K562 (cell line): ENCODE measurements around the gene ELAVL3. TPM values are rescaled to one million over a fixed set of nuclear protein-coding genes. Genes with fewer than 3 reads are reported as not detected.

Experiments used
- ARID4B ChIP-seq: sonication (generic); formaldehyde crosslinking; IDR thresholded peaks from 2 replicates; pipeline ENCODE4 v1.8.0; 2022; ENCODE audit warnings: mild to moderate bottlenecking, missing genetic modification reagents
- BHLHE40 ChIP-seq: IDR thresholded peaks from 2 replicates; pipeline ENCODE4 v1.6.1; 2011; ENCODE audit warnings: low read length, improper control_type of control experiment
- DDX20 ChIP-seq: fragments of 450-650 bp; IDR thresholded peaks from 2 replicates; pipeline ENCODE4 v1.6.1; 2016; ENCODE audit warnings: missing genetic modification characterization, low read depth, mild to moderate bottlenecking, missing compliant biosample characterization, moderate library complexity
- DMBX1 ChIP-seq: fragments of 250-450 bp; sonication (Bioruptor Pico); IDR thresholded peaks from 2 replicates; pipeline ENCODE4 v1.8.0; 2022; ENCODE audit warnings: inconsistent platforms, mild to moderate bottlenecking, moderate library complexity, borderline replicate concordance
- FOXM1 ChIP-seq, 2 experiments: fragments of 450-650 bp in 1 of 2; sonication (generic) in 1 of 2; formaldehyde crosslinking in 1 of 2; IDR thresholded peaks; 2 replicates each; pipeline versions ENCODE4 v1.6.1 to v1.9.0; 2017 to 2022; ENCODE audit warnings: low read depth in 2 of 2, mild to moderate bottlenecking in 2 of 2, missing genetic modification reagents in 1 of 2, moderate library complexity in 1 of 2
- KDM4B ChIP-seq, 2 experiments: fragments of 450-650 bp in 1 of 2; sonication (generic) in 1 of 2; IDR thresholded peaks; 2 replicates each; pipeline ENCODE4 v1.6.1; 2016 to 2017; ENCODE audit warnings: borderline replicate concordance in 2 of 2, antibody characterized with exemption in 1 of 2, low read depth in 1 of 2, mild to moderate bottlenecking in 1 of 2
- MGA ChIP-seq: fragments of 450-650 bp; IDR thresholded peaks from 2 replicates; pipeline ENCODE4 v1.6.1; 2016; ENCODE audit warnings: mild to moderate bottlenecking, moderate library complexity
- PHF8 ChIP-seq: fragments of 200-600 bp; sonication (generic); IDR thresholded peaks from 2 replicates; pipeline ENCODE4 v1.6.1; 2012; ENCODE audit warnings: mixed run types, mild to moderate bottlenecking, inconsistent platforms, low read length, moderate library complexity, borderline replicate concordance
- ZNF311 ChIP-seq: fragments of 250-450 bp; sonication (Bioruptor Pico); IDR thresholded peaks from 2 replicates; pipeline ENCODE4 v1.4.0; 2020; ENCODE audit warnings: mild to moderate bottlenecking, moderate library complexity
- ZNF41 ChIP-seq: fragments of 250-450 bp; sonication (Bioruptor Pico); conservative IDR thresholded peaks from 2 replicates; pipeline ENCODE4 v1.4.0; 2020; ENCODE audit warnings: mild to moderate bottlenecking
- polyA plus RNA-seq, 8 experiments: library from polyadenylated mRNA; depleted of rRNA in 4 of 8; stranded (reverse) in 5 of 8; unstranded in 3 of 8; fragments of >200 nt; fragmentation: Nextera tagmentation in 2 of 8; fragmentation: Illumina TruSeq in 1 of 8; extraction: Ambion mirVana in 2 of 8; extraction: Trizol in 1 of 8; gene quantifications; 2 replicates each; pipeline versions ENCODE4 v1.2.1 to v1.2.3, GENCODE V29; 2011 to 2014; ENCODE audit warnings: inconsistent platforms in 1 of 8, missing spikeins in 1 of 8
- total RNA-seq, 7 experiments: library from RNA; depleted of rRNA in 6 of 7; stranded (reverse); fragments of >200 nt in 6 of 7; fragmentation: Illumina TruSeq in 2 of 7; extraction: Trizol in 2 of 7; gene quantifications; 2 replicates each; pipeline versions ENCODE4 v1.2.1 to v1.2.3, GENCODE V29; 2011 to 2021; ENCODE audit warnings: low replicate concordance in 1 of 7

Gene ELAVL3
- total and polyA plus RNA-seq, 9 of the 15 experiments (the other 6 are each of a cell fraction or from before 2014, with no cell fraction given): not detected

GRCh38 chr19:11435057-11435832 lies 45.6 kb downstream of the ELAVL3 start, which contains the start of the genes ODAD3 and PRKCSH (continued):
- TF ChIP-seq MGA: no peak; the same call in 1 of the 2 replicates
- no peak for TF ChIP-seq FOXM1 (IDR thresholded peaks at IDR 0.05; ENCODE audit: low read depth)
- TF ChIP-seq FOXM1 (CRISPR knock-in tag; IDR thresholded peaks at IDR 0.05; ENCODE audit: low read depth): no peak
- peak; percentile 64; the same call in 1 of the 2 replicates for TF ChIP-seq ARID4B (CRISPR knock-in tag)
- TF ChIP-seq KDM4B (IDR thresholded peaks at IDR 0.05; ENCODE audit: borderline replicate concordance in 2 of 2, low read depth in 1 of 2): peak in 1 of 2 experiments; percentile 85; a peak in 1 of 4 replicates
- peak; percentile 85; the same call in 1 of the 2 replicates for TF ChIP-seq DMBX1 (CRISPR knock-in tag)
- TF ChIP-seq BHLHE40: peak; percentile 91
- peak; percentile 80; the same call in 1 of the 2 replicates for TF ChIP-seq PHF8
- no peak for TF ChIP-seq ZNF41 (CRISPR knock-in tag)
- no peak for TF ChIP-seq DDX20 (tag)
- peak; percentile 28; the same call in 1 of the 2 replicates for TF ChIP-seq ZNF311
